GM12878 (cell line): ENCODE data around the gene SLC37A1. TPM values are rescaled to one million over a fixed set of nuclear protein-coding genes. Genes with fewer than 3 reads are reported as not detected.
A peak's percentile ranks its signal among the peaks of the same experiment; 100 is the strongest.

Experiments
- BACH1 ChIP-seq: fragments of 450-650 bp; IDR thresholded peaks from 2 replicates; pipeline ENCODE4 v1.6.1; 2017; ENCODE audit warnings: mild to moderate bottlenecking, borderline replicate concordance
- CREM ChIP-seq: IDR thresholded peaks from 2 replicates; pipeline ENCODE4 v1.6.1; 2014; ENCODE audit warnings: antibody characterized with exemption, low read depth
- CUX1 ChIP-seq: IDR thresholded peaks from 2 replicates; pipeline ENCODE4 v1.6.1; 2012; ENCODE audit warnings: improper control_type of control experiment, low read depth, low read length; ENCODE audit not compliant: insufficient replicate concordance
- DPF2 ChIP-seq: fragments of 450-650 bp; IDR thresholded peaks from 2 replicates; pipeline ENCODE4 v1.6.1; 2017; ENCODE audit warnings: mild to moderate bottlenecking
- FOXM1 ChIP-seq: IDR thresholded peaks from 2 replicates; pipeline ENCODE4 v1.6.1; 2012; ENCODE audit warnings: low read depth, mild to moderate bottlenecking, inconsistent platforms, low read length, moderate library complexity
- GATAD2B ChIP-seq: fragments of 450-650 bp; conservative IDR thresholded peaks from 2 replicates; pipeline ENCODE4 v1.6.1; 2017; ENCODE audit warnings: low read depth, mild to moderate bottlenecking, moderate library complexity
- LARP7 ChIP-seq: fragments of 450-650 bp; IDR thresholded peaks from 2 replicates; pipeline ENCODE4 v1.6.1; 2017; ENCODE audit warnings: mild to moderate bottlenecking
- MLLT1 ChIP-seq: fragments of 450-650 bp; IDR thresholded peaks from 2 replicates; pipeline ENCODE4 v1.6.1; 2016; ENCODE audit warnings: mild to moderate bottlenecking
- MYB ChIP-seq: fragments of 150-350 bp; IDR thresholded peaks from 2 replicates; pipeline ENCODE4 v1.6.1; 2014; ENCODE audit warnings: mild to moderate bottlenecking, low read depth, low read length, borderline replicate concordance
- NR2F1 ChIP-seq: fragments of 450-650 bp; conservative IDR thresholded peaks from 2 replicates; pipeline ENCODE4 v1.6.1; 2017; ENCODE audit warnings: mild to moderate bottlenecking
- ZNF207 ChIP-seq: fragments of 450-650 bp; IDR thresholded peaks from 2 replicates; pipeline ENCODE4 v1.6.1; 2014; ENCODE audit warnings: antibody characterized with exemption, mild to moderate bottlenecking, borderline replicate concordance
- ZNF384 ChIP-seq: IDR thresholded peaks from 2 replicates; pipeline ENCODE4 v1.6.1; 2012; ENCODE audit warnings: low read depth, mild to moderate bottlenecking, low read length, improper control_type of control experiment, borderline replicate concordance
- polyA plus RNA-seq, 11 experiments: library from polyadenylated mRNA; depleted of rRNA in 4 of 11; unstranded in 6 of 11; stranded (reverse) in 5 of 11; fragments of >200 nt; fragmentation: Nextera tagmentation in 4 of 11; fragmentation: Illumina TruSeq in 1 of 11; extraction: Ambion mirVana in 4 of 11; extraction: Trizol in 1 of 11; gene quantifications; 1 replicate in 1 of 11; 2 replicates in 10 of 11; pipeline versions ENCODE4 v1.2.1 to v1.2.3, GENCODE V29; 2011 to 2016; ENCODE audit warnings: inconsistent platforms in 2 of 11, missing spikeins in 2 of 11, low read depth in 1 of 11
- total RNA-seq, 4 experiments: library from RNA; depleted of rRNA in 3 of 4; stranded (reverse); fragments of >200 nt in 3 of 4; fragmentation: Illumina TruSeq in 1 of 4; extraction: Trizol in 1 of 4; gene quantifications; 2 replicates each; pipeline versions ENCODE4 v1.2.1 to v1.2.3, GENCODE V29; 2013 to 2021
- TF ChIP-seq, protein P1 (sequence below): fragments of 450-650 bp; IDR thresholded peaks from 2 replicates; pipeline ENCODE4 v1.6.1; 2017; ENCODE audit warnings: borderline replicate concordance

SLC37A1 gene
- total and polyA plus RNA-seq, 10 of the 15 experiments (the other 5 are each of a cell fraction or from before 2014, with no cell fraction given): 1.1 to 35.5 (median 24.4) TPM

GRCh38 chr21:42465803-42466127 is 47.9 kb upstream of the SLC37A1 start (continued):
- TF ChIP-seq CUX1: no peak
- TF ChIP-seq MLLT1: no peak
- no peak for TF ChIP-seq FOXM1
- no peak for TF ChIP-seq GATAD2B
- TF ChIP-seq BACH1: no peak
- TF ChIP-seq LARP7: no peak
- no peak for TF ChIP-seq MYB
- no peak for TF ChIP-seq ZNF384
- TF ChIP-seq DPF2: 0 out of 2 replicates have a peak, but pooled peaks have one; percentile 23
- no peak for TF ChIP-seq NR2F1
- TF ChIP-seq CREM: peak; percentile 78; the same call in 1 of the 2 replicates
- TF ChIP-seq ZNF207: no peak
- TF ChIP-seq, protein P1, sequence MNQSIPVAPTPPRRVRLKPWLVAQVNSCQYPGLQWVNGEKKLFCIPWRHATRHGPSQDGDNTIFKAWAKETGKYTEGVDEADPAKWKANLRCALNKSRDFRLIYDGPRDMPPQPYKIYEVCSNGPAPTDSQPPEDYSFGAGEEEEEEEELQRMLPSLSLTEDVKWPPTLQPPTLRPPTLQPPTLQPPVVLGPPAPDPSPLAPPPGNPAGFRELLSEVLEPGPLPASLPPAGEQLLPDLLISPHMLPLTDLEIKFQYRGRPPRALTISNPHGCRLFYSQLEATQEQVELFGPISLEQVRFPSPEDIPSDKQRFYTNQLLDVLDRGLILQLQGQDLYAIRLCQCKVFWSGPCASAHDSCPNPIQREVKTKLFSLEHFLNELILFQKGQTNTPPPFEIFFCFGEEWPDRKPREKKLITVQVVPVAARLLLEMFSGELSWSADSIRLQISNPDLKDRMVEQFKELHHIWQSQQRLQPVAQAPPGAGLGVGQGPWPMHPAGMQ: no peak
